Astrocyte (in vitro differentiated cells and primary cell): ENCODE measurements around the gene C1orf198.

ENCODE experiments used
- EZH2 ChIP-seq: IDR thresholded peaks from 2 replicates; pipeline ENCODE4 v1.6.1; 2012; ENCODE audit warnings: mild to moderate bottlenecking, low read length, inconsistent platforms; ENCODE audit not compliant: insufficient read depth
- TF ChIP-seq, protein P1 (sequence below): IDR thresholded peaks from 2 replicates; pipeline ENCODE4 v1.5.1; 2011; ENCODE audit warnings: low read depth, mild to moderate bottlenecking, inconsistent platforms, low read length, moderate library complexity; ENCODE audit not compliant: insufficient read depth

DNA sequence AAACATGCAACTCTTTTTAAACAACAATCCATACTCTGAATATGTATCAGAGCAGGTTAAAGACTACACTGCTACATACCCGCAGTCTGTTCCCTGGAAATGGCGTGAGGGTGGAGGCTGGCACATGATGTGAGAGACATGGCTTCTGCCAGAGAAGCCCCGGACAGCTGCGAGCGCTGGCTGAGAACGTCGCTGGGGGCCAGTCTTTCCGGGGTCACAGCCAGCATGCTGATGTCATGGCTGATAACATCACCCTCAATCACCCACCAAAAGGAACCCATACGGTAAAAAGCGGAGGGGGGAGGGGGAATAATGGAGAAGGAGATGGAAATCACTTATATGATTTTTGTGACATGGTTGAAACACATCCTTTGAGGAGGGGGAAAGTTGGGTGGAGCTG, 29.1 kb downstream of the C1orf198 start:
- TF ChIP-seq, protein P1, sequence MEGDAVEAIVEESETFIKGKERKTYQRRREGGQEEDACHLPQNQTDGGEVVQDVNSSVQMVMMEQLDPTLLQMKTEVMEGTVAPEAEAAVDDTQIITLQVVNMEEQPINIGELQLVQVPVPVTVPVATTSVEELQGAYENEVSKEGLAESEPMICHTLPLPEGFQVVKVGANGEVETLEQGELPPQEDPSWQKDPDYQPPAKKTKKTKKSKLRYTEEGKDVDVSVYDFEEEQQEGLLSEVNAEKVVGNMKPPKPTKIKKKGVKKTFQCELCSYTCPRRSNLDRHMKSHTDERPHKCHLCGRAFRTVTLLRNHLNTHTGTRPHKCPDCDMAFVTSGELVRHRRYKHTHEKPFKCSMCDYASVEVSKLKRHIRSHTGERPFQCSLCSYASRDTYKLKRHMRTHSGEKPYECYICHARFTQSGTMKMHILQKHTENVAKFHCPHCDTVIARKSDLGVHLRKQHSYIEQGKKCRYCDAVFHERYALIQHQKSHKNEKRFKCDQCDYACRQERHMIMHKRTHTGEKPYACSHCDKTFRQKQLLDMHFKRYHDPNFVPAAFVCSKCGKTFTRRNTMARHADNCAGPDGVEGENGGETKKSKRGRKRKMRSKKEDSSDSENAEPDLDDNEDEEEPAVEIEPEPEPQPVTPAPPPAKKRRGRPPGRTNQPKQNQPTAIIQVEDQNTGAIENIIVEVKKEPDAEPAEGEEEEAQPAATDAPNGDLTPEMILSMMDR = no peak
- TF ChIP-seq EZH2 = no peak
